ENCODE data around the gene CACNA1S.
A peak's percentile ranks its signal among the peaks of the same experiment; 100 is the strongest.

Gene CACNA1S

GRCh38 chr1:201024625-201024998 is 87.6 kb downstream of the CACNA1S start:
- Histone ChIP-seq H3K9ac (ENCODE audit: low read length) (no peak overlapping the region), H3K4me1 (ENCODE audit: control insufficient read depth, insufficient read depth, low read length) (peaks cover 12% of the 10 kb centered on the region), H3K36me3 (ENCODE audit: control insufficient read depth, insufficient read depth, low read length, severe bottlenecking) (no peaks in the 10 kb centered on the region), H3K4me3 (ENCODE audit: low read length) (no peak overlapping the region), H3K9me3 (ENCODE audit: control insufficient read depth, low read length) (no peaks in the 10 kb centered on the region), H3K27me3 (replicated peaks; ENCODE audit: control insufficient read depth, insufficient read depth, low read length) (peaks cover 7% of the 10 kb centered on the region)
- no peak for DNase-seq (ENCODE audit: low read depth)

GRCh38 chr1:201023920-201024624 is 88.2 kb downstream of the CACNA1S start:
- no peak for DNase-seq (ENCODE audit: low read depth)
- peaks cover 7% of the 10 kb centered on the region for H3K27me3 ChIP-seq (replicated peaks; ENCODE audit: control insufficient read depth, insufficient read depth, low read length)
- H3K9ac ChIP-seq (ENCODE audit: low read length), result no peak overlapping the region
- H3K4me3 ChIP-seq (ENCODE audit: low read length), result no peak overlapping the region
- H3K9me3 ChIP-seq (ENCODE audit: control insufficient read depth, low read length), result no peaks in the 10 kb centered on the region
- no peaks in the 10 kb centered on the region for H3K36me3 ChIP-seq (ENCODE audit: control insufficient read depth, insufficient read depth, low read length, severe bottlenecking)
- H3K4me1 ChIP-seq (ENCODE audit: control insufficient read depth, insufficient read depth, low read length), result peaks cover 6% of the 10 kb centered on the region

- Histone ChIP-seq H3K4me1 (ENCODE audit: control insufficient read depth, insufficient read depth, low read length) (peaks cover 4% of the 10 kb centered on the region), H3K9me3 (ENCODE audit: control insufficient read depth, low read length) (no peaks in the 10 kb centered on the region), H3K27me3 (replicated peaks; ENCODE audit: control insufficient read depth, insufficient read depth, low read length) (peaks cover 7% of the 10 kb centered on the region), H3K36me3 (ENCODE audit: control insufficient read depth, insufficient read depth, low read length, severe bottlenecking) (no peaks in the 10 kb centered on the region), H3K9ac (ENCODE audit: low read length) (no peak within 1 kb of the TSS), H3K4me3 (ENCODE audit: low read length) (peak within 1 kb of the TSS; percentile 58)
- peak; percentile 62 for DNase-seq (ENCODE audit: low read depth)
Observed at GRCh38 chr1:201023517-201023902, 88.7 kb downstream of the CACNA1S start, which contains the start of gene KIF21B. Gene KIF21B (minus strand): TSS chr1:201023714. CDS start chr1:201023383, 331 bp downstream.

DNA sequence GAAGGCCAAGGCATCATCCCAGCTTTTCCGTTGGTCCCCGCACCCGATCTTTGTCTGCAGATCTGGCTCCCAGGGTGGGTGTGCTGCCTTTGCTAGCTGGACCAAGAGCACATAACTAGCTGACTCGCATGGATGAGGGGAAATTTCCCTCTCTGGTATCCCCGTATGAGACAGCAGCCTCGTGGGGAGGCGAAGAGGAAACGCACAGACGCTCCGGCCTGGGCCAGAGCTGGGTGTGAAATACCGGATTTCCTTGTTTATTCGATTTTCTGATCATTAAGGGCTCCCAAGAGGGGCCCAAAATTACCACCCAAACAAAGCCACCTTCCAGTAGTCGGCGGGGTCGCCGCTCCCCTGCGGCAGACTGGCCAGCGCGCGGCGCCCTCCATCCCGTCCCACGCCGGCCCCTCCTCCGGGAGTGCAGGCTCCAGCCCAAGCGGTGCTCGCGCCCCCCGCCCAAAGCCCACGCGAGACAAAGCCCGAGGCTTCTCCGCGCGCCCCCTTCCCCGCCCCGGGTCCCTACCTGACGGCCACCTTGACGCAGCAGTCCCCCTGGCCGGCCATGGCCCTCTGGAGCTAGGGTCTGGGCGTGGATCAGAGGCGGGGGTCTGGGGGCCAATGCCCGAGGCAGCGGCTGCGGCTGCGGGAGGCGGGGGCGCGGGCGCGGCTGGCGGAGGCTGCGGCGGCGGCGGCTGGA is 89.3 kb downstream of the CACNA1S start:
- no peak for DNase-seq (ENCODE audit: low read depth)
- Histone ChIP-seq H3K4me1 (ENCODE audit: control insufficient read depth, insufficient read depth, low read length) (peaks cover 4% of the 10 kb centered on the region), H3K27me3 (replicated peaks; ENCODE audit: control insufficient read depth, insufficient read depth, low read length) (peaks cover 10% of the 10 kb centered on the region), H3K4me3 (ENCODE audit: low read length) (peak overlapping the region; percentile 58), H3K36me3 (ENCODE audit: control insufficient read depth, insufficient read depth, low read length, severe bottlenecking) (no peaks in the 10 kb centered on the region), H3K9me3 (ENCODE audit: control insufficient read depth, low read length) (no peaks in the 10 kb centered on the region), H3K9ac (ENCODE audit: low read length) (no peak overlapping the region)

DNA sequence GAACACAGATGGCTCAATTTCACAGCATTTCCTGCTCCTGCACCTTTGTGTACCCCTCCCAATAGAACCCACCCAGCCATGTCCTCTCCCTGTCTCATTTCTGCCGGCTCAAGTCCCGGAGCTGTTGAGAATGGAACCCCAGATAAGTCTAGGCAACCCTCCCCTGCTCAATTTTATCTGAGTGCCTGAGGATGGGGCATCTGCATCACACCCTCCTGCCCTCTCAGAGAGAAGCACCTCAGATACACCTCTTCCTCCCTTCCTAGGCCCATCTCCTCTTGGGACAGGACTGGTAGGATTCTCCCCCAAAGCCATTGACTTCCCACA is 89.8 kb downstream of the CACNA1S start:
- Histone ChIP-seq H3K36me3 (ENCODE audit: control insufficient read depth, insufficient read depth, low read length, severe bottlenecking) (no peaks in the 10 kb centered on the region), H3K4me1 (ENCODE audit: control insufficient read depth, insufficient read depth, low read length) (peaks cover 4% of the 10 kb centered on the region), H3K9ac (ENCODE audit: low read length) (no peak overlapping the region), H3K9me3 (ENCODE audit: control insufficient read depth, low read length) (no peaks in the 10 kb centered on the region), H3K27me3 (replicated peaks; ENCODE audit: control insufficient read depth, insufficient read depth, low read length) (peaks cover 15% of the 10 kb centered on the region), H3K4me3 (ENCODE audit: low read length) (no peak overlapping the region)
- no peak for DNase-seq (ENCODE audit: low read depth)

GRCh38 chr1:201021630-201022492 is 90.4 kb downstream of the CACNA1S start:
- Histone ChIP-seq H3K9me3 (ENCODE audit: control insufficient read depth, low read length) (no peaks in the 10 kb centered on the region), H3K27me3 (replicated peaks; ENCODE audit: control insufficient read depth, insufficient read depth, low read length) (peaks cover 21% of the 10 kb centered on the region), H3K4me1 (ENCODE audit: control insufficient read depth, insufficient read depth, low read length) (peaks cover 4% of the 10 kb centered on the region), H3K36me3 (ENCODE audit: control insufficient read depth, insufficient read depth, low read length, severe bottlenecking) (no peaks in the 10 kb centered on the region), H3K4me3 (ENCODE audit: low read length) (no peak overlapping the region), H3K9ac (ENCODE audit: low read length) (no peak overlapping the region)
- DNase-seq (ENCODE audit: low read depth), result no peak

GRCh38 chr1:201020721-201021629 is 91.3 kb downstream of the CACNA1S start:
- Histone ChIP-seq H3K4me3 (ENCODE audit: low read length) (no peak overlapping the region), H3K36me3 (ENCODE audit: control insufficient read depth, insufficient read depth, low read length, severe bottlenecking) (no peaks in the 10 kb centered on the region), H3K4me1 (ENCODE audit: control insufficient read depth, insufficient read depth, low read length) (peaks cover 10% of the 10 kb centered on the region), H3K27me3 (replicated peaks; ENCODE audit: control insufficient read depth, insufficient read depth, low read length) (peaks cover 30% of the 10 kb centered on the region), H3K9me3 (ENCODE audit: control insufficient read depth, low read length) (no peaks in the 10 kb centered on the region), H3K9ac (ENCODE audit: low read length) (no peak overlapping the region)
- peak; percentile 15 for DNase-seq (ENCODE audit: low read depth)

DNA sequence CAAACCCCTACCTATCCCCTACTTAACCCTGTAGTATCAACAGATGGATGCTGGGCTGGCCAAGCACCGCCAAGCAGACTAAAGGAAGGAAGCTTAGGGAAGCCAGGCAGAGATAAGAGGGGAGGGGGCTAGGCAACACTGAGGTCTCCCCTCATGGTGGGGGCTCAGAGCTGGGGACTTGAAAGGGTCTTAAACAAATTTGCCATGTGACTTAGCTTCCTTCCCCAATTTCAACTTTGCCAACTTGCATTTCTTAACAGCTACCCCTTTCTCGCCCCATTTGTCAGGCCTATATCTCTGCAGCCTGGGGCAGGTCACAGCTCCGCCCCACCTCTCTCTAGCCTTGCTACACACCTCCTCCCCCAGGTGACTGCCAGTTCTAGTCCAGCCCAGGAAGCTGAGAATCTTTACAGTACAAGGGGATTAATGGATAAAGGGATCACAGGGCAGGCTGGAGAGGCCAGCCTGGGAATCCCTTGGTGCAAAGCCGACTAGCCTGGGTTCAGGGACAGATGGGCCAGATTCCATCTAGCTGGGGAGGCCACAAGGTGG is 92.1 kb downstream of the CACNA1S start:
- Histone ChIP-seq H3K4me1 (ENCODE audit: control insufficient read depth, insufficient read depth, low read length) (peaks cover 13% of the 10 kb centered on the region), H3K36me3 (ENCODE audit: control insufficient read depth, insufficient read depth, low read length, severe bottlenecking) (no peaks in the 10 kb centered on the region), H3K9ac (ENCODE audit: low read length) (no peak overlapping the region), H3K9me3 (ENCODE audit: control insufficient read depth, low read length) (no peaks in the 10 kb centered on the region), H3K4me3 (ENCODE audit: low read length) (no peak overlapping the region), H3K27me3 (replicated peaks; ENCODE audit: control insufficient read depth, insufficient read depth, low read length) (peaks cover 38% of the 10 kb centered on the region)
- no peak for DNase-seq (ENCODE audit: low read depth)

- peaks cover 41% of the 10 kb centered on the region for H3K27me3 ChIP-seq (replicated peaks; ENCODE audit: control insufficient read depth, insufficient read depth, low read length)
- H3K36me3 ChIP-seq (ENCODE audit: control insufficient read depth, insufficient read depth, low read length, severe bottlenecking), result no peaks in the 10 kb centered on the region
- no peaks in the 10 kb centered on the region for H3K9me3 ChIP-seq (ENCODE audit: control insufficient read depth, low read length)
- no peak overlapping the region for H3K4me3 ChIP-seq (ENCODE audit: low read length)
- DNase-seq (ENCODE audit: low read depth), result peak; percentile 25
- H3K4me1 ChIP-seq (ENCODE audit: control insufficient read depth, insufficient read depth, low read length), result peaks cover 13% of the 10 kb centered on the region
- no peak overlapping the region for H3K9ac ChIP-seq (ENCODE audit: low read length)
Observed at GRCh38 chr1:201019321-201019977, 92.8 kb downstream of the CACNA1S start.

DNA sequence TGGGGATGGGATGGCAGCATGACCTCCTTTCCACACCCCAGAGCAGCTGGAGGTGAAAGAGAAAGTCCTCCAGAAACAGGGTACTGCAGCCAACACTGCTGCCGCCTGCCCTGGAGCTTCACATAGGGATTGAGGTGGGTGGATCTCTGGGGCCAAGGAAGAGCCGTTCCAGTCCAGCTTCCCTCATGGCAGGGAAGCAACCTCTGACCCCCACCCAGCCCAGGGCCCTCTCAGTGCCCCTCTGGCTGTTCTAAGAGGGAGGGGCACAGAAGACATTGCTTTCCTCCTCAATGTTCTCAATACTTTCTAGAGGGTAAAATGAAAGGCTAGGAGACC is 94.4 kb downstream of the CACNA1S start:
- Histone ChIP-seq H3K36me3 (ENCODE audit: control insufficient read depth, insufficient read depth, low read length, severe bottlenecking) (no peaks in the 10 kb centered on the region), H3K27me3 (replicated peaks; ENCODE audit: control insufficient read depth, insufficient read depth, low read length) (peaks cover 46% of the 10 kb centered on the region), H3K4me1 (ENCODE audit: control insufficient read depth, insufficient read depth, low read length) (peaks cover 10% of the 10 kb centered on the region), H3K4me3 (ENCODE audit: low read length) (no peak overlapping the region), H3K9me3 (ENCODE audit: control insufficient read depth, low read length) (no peaks in the 10 kb centered on the region), H3K9ac (ENCODE audit: low read length) (no peak overlapping the region)
- no peak for DNase-seq (ENCODE audit: low read depth)
